ENCODE results near the gene DLGAP5.

DNA sequence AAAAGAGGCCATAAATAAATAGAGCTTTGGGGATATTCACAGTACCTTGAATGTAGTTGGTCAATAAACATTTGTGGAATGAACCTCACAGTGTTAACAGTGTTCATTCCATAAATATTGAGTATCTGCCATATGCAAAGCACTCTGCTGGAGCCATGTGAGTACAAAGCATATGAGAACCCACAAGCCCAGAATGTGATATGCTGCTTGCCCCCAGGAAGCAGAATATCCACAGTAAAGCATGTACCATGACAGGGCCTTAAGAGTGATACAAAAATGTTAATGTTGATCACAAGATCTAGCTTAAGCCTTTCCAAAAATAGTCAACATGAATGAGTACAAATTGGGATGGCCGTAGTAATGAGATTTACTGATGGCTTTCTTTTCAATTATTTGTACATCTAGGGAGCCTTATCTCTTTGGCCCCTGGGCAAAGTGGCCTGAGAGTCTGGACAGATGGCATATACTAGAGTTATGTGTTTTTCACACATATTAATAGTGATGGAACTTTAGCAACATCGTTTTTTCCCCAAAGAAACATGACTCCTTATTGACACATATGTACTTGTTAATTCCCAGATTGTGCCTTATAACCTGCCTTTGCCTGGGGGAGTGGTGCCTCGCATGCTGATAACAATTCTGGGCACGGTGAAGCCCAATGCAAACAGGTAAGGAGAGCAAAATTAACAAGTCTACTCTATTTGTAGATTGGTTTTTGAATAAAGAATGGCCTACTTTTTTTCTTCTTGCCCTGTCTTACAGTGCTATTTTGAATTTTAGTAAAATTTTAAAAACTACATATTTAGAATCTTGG is 51.5 kb downstream of the DLGAP5 start:
- TF ChIP-seq CTCF (conservative IDR thresholded peaks at IDR 0.05 in 1 of 2, IDR thresholded peaks at IDR 0.05 in 1 of 2; ENCODE audit: low read depth in 1 of 2, low read length in 2 of 2) (no peak), EZH2 (IDR thresholded peaks at IDR 0.05; ENCODE audit: low read length, missing control alignments) (no peak)
